ENCODE measurements around the gene STH. TPM values are rescaled to one million over a fixed set of nuclear protein-coding genes. Genes with fewer than 3 reads are reported as not detected.

STH gene
- total and polyA plus RNA-seq, 7 donors, result not detected

DNA sequence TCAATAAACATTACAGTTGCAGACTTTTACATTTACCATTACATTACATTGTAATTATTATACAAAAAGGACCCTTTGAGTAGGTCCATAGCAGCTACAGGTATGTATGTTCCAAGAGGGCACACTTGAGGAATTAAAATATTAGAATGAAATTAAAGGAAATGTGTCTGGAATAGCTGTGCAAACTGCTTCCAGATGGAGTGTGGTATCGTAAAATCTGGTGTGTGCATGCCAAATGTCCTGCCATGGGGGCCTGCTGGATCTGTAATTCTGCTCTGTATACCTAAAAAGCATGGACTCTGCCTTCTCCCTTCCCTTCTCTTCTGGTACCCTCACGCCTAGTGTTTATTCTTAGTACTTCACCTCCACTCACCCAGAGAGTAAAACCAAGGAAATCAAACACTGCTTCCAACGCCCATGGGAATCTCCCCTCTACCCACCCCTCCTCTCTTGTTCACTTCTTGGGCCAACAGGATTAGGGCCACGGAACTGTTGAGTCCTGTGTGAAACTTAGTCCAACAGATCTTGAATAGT is 38.7 kb downstream of the STH start:
- intact Hi-C loops (cut with DNase I), result no loop called here
- TF ChIP-seq POLR2A (IDR thresholded peaks at IDR 0.05) (no peak), POLR2AphosphoS5 (IDR thresholded peaks at IDR 0.05) (no peak), EP300 (IDR thresholded peaks at IDR 0.05) (no peak)
- TF ChIP-seq, protein P1, sequence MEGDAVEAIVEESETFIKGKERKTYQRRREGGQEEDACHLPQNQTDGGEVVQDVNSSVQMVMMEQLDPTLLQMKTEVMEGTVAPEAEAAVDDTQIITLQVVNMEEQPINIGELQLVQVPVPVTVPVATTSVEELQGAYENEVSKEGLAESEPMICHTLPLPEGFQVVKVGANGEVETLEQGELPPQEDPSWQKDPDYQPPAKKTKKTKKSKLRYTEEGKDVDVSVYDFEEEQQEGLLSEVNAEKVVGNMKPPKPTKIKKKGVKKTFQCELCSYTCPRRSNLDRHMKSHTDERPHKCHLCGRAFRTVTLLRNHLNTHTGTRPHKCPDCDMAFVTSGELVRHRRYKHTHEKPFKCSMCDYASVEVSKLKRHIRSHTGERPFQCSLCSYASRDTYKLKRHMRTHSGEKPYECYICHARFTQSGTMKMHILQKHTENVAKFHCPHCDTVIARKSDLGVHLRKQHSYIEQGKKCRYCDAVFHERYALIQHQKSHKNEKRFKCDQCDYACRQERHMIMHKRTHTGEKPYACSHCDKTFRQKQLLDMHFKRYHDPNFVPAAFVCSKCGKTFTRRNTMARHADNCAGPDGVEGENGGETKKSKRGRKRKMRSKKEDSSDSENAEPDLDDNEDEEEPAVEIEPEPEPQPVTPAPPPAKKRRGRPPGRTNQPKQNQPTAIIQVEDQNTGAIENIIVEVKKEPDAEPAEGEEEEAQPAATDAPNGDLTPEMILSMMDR (IDR thresholded peaks at IDR 0.05), result no peak
- H3K9me3 ChIP-seq, result no peaks in the 10 kb centered on the region
- 43 to 72% methylated on average over 4 of the region's 4 CpGs for WGBS, 2 donors
- no peak overlapping the region for H3K4me3 ChIP-seq
- DNase-seq, result no peak
- H3K27me3 ChIP-seq, result no peaks in the 10 kb centered on the region
- H3K27ac ChIP-seq, result no peak overlapping the region
- peaks cover 32 to 84% (median 56%) of the 10 kb centered on the region in 4 donors for H3K36me3 ChIP-seq
- H3K4me1 ChIP-seq, result peaks cover 0 to 24% (median 15%) of the 10 kb centered on the region in 4 donors

DNA sequence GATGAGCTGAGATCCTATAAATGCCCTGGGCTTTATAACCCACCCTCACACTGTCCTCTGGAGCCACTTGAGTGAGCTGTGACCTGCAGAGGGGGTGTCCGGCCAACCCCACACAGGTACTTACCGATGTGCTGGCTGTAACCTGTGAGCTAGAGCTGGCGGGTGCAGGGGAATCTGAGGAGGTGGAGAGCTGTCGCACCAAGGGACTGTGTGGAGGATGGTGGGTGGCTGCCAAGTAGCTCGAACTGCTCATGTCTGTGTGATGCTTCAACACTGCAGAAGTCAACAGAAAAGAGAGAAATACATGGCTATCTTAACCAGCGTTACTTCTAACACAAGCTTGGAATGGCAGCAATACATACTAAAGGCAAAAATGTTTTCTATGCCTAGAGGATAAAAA is 39.4 kb downstream of the STH start:
- no peak overlapping the region for H3K4me3 ChIP-seq
- no peaks in the 10 kb centered on the region for H3K9me3 ChIP-seq
- no peak for DNase-seq
- H3K27ac ChIP-seq, result no peak overlapping the region
- WGBS, 2 donors, result 96% methylated on average over 6 of the region's 6 CpGs
- TF ChIP-seq EP300 (IDR thresholded peaks at IDR 0.05), result no peak
- TF ChIP-seq, protein P1 (IDR thresholded peaks at IDR 0.05), result no peak
- peaks cover 0 to 27% (median 18%) of the 10 kb centered on the region in 4 donors for H3K4me1 ChIP-seq
- H3K27me3 ChIP-seq, result no peaks in the 10 kb centered on the region
- H3K36me3 ChIP-seq, result peaks cover 25 to 83% (median 49%) of the 10 kb centered on the region in 4 donors
- intact Hi-C loops (cut with DNase I), result no loop called here

- peaks cover 21 to 80% (median 44%) of the 10 kb centered on the region in 4 donors for H3K36me3 ChIP-seq
- peak overlapping the region in 1 of 4 donors; percentile 11 for H3K27ac ChIP-seq
- 94 to 96% methylated on average over 12 of the region's 12 CpGs for WGBS, 2 donors
- TF ChIP-seq EP300 (IDR thresholded peaks at IDR 0.05) (no peak), POLR2A (IDR thresholded peaks at IDR 0.05) (no peak), POLR2AphosphoS5 (IDR thresholded peaks at IDR 0.05) (no peak)
- TF ChIP-seq, protein P1 (IDR thresholded peaks at IDR 0.05), result no peak
- H3K9me3 ChIP-seq, result no peaks in the 10 kb centered on the region
- intact Hi-C loops (cut with DNase I), result no loop called here
- no peaks in the 10 kb centered on the region for H3K27me3 ChIP-seq
- peaks cover 0 to 32% (median 21%) of the 10 kb centered on the region in 4 donors for H3K4me1 ChIP-seq
- no peak overlapping the region for H3K4me3 ChIP-seq
- no peak for DNase-seq
Measured at GRCh38 chr17:46038937-46039336, 39.9 kb downstream of the STH start.

GRCh38 chr17:46039592-46040186 is 40.6 kb downstream of the STH start:
- DNase-seq, result no peak
- intact Hi-C loops (cut with DNase I), result no loop called here
- H3K27ac ChIP-seq, result peak overlapping the region in 2 of 4 donors; percentile 11 to 12

More at GRCh38 chr17:46039592-46040186, 40.6 kb downstream of the STH start:
- Histone ChIP-seq H3K4me3 (no peak overlapping the region), H3K4me1 (peaks cover 0 to 39% (median 28%) of the 10 kb centered on the region in 4 donors), H3K36me3 (peaks cover 17 to 72% (median 40%) of the 10 kb centered on the region in 4 donors), H3K27me3 (no peaks in the 10 kb centered on the region), H3K9me3 (no peaks in the 10 kb centered on the region)
- TF ChIP-seq, protein P1 (IDR thresholded peaks at IDR 0.05), result no peak
- no peak for TF ChIP-seq POLR2AphosphoS5 (IDR thresholded peaks at IDR 0.05)
- no peak for TF ChIP-seq EP300 (IDR thresholded peaks at IDR 0.05)
- TF ChIP-seq POLR2A (IDR thresholded peaks at IDR 0.05), result no peak
- 58 to 80% methylated on average over 5 of the region's 5 CpGs for WGBS, 2 donors

Data from sigmoid colon (tissue), 7 donors.